GM18508 (cell line): ENCODE measurements around the gene RTN4RL1.

Experiments
- ATAC-seq: cut with Tn5 transposase; IDR thresholded peaks from one replicate; pipeline ENCODE4 v1.9.1; 2021; ENCODE audit warnings: moderate number of reproducible peaks; ENCODE audit not compliant: insufficient read depth, unreplicated experiment

RTN4RL1 gene

GRCh38 chr17:2060385-2060658 lies 35.2 kb upstream of the RTN4RL1 start:
- ATAC-seq = no peak

DNA sequence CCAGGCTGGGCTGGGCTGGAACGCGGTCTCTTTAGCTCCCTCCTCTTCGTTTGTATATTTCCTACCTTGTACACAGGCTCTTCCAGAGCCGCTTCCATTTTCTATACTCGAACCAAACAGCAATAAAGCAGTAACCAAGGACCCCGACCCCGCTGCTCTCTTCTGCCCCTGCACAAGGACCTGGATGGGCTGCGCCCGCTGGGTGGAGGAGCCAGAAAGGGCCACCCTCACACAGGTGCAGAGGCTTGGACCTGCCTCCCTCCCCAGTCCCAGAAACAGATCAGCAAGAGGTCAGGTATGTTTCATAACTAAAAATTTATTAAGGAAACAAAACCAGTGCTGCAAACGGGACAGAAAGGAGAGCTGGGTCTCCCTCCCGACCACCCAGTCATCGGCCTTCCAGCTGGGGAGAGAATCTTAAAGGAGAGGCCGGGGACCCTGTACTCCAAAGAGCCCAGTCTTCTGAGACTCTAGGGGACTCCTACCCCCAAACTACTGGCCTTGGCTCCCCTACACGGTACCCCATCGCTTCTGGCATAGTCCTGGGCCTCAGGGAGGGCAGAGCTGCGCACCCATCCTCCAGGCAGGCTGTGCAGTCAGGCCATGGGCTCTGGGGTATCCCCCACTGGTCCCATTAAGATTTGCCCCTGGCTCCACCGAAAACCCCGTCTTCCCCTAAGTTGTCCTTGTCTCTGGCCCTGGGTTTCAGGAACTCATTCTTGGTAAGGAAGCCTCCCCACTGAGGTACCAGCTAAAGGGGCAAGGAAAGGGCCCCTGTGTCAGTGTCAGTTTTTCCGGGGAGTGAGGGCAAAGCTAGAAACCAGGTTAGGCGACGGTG lies 34.6 kb upstream of the RTN4RL1 start:
- no peak for ATAC-seq

DNA sequence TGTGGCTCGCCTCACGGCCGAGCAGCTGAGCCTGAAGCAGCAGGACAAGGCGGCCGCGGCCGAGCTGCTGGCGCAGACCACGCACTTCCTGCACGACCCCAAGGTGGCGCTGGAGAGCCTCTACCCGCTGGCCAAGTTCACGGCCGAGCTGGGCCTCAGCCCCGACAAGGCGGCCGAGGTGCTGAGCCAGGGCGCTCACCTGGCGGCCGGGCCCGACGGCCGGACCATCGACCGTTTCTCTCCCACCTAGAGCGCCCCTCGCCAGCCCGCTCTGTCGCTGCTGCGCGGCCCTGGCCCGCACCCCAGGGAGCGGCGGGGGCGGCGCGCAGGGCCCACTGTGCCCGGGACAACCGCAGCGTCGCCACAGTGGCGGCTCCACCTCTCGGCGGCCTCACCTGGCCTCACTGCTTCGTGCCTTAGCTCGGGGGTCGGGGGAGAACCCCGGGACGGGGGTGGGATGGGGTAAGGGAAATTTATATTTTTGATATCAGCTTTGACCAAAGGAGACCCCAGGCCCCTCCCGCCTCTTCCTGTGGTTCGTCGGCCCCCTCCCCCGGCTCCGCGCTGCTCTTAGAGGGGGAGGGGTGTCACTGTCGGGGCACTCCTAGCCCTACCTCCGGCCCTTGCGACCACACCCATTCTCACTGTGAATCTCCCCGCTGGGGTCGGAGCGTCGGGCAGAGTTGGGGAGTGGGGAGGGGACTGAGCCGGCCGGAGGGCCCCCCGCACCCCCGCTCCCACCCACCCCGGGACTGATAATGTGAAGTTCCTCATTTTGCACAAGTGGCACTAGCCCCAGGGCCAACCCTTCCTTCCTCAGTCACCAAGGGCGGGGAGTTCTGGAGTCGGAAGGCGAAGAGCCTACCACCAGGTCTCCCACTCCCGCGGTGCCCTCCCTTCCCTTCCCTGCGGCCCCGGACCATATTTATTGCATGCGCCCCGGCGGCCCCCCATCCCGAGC lies 33.7 kb upstream of the RTN4RL1 start:
- ATAC-seq = no peak

- no peak for ATAC-seq
Observed at GRCh38 chr17:2057760-2058585, 32.8 kb upstream of the RTN4RL1 start.

DNA sequence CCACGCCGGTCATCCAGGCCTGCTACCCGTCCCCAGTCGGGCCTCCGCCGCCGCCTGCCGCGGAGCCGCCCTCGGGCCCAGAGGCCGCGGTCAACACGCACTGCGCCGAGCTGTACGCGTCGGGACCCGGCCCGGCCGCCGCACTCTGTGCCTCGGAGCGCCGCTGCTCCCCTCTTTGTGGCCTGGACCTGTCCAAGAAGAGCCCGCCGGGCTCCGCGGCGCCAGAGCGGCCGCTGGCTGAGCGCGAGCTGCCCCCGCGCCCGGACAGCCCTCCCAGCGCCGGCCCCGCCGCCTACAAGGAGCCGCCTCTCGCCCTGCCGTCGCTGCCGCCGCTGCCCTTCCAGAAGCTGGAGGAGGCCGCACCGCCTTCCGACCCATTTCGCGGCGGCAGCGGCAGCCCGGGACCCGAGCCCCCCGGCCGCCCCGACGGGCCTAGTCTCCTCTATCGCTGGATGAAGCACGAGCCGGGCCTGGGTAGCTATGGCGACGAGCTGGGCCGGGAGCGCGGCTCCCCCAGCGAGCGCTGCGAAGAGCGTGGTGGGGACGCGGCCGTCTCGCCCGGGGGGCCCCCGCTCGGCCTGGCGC lies 32.1 kb upstream of the RTN4RL1 start:
- no peak for ATAC-seq

DNA sequence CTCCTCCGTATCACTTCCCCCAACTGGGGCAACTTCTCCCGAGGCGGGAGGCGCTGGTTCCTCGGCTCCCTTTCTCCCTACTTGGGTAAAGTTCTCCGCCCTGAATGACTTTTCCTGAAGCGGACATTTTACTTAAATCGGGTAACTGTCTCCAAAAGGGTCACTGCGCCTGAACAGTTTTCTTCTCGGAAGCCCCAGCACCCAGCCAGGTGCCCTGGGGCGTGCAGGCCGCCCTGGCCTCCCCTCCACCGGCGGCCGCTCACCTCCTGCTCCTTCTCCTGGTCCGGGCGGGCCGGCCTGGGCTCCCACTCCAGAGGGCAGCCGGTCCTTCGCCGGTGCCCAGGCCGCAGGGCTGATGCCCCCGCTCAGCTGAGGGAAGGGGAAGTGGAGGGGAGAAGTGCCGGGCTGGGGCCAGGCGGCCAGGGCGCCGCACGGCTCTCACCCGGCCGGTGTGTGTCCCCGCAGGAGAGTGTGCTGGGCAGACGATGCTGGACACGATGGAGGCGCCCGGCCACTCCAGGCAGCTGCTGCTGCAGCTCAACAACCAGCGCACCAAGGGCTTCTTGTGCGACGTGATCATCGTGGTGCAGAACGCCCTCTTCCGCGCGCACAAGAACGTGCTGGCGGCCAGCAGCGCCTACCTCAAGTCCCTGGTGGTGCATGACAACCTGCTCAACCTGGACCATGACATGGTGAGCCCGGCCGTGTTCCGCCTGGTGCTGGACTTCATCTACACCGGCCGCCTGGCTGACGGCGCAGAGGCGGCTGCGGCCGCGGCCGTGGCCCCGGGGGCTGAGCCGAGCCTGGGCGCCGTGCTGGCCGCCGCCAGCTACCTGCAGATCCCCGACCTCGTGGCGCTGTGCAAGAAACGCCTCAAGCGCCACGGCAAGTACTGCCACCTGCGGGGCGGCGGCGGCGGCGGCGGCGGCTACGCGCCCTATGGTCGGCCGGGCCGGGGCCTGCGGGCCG lies 31.4 kb upstream of the RTN4RL1 start:
- ATAC-seq = no peak

DNA sequence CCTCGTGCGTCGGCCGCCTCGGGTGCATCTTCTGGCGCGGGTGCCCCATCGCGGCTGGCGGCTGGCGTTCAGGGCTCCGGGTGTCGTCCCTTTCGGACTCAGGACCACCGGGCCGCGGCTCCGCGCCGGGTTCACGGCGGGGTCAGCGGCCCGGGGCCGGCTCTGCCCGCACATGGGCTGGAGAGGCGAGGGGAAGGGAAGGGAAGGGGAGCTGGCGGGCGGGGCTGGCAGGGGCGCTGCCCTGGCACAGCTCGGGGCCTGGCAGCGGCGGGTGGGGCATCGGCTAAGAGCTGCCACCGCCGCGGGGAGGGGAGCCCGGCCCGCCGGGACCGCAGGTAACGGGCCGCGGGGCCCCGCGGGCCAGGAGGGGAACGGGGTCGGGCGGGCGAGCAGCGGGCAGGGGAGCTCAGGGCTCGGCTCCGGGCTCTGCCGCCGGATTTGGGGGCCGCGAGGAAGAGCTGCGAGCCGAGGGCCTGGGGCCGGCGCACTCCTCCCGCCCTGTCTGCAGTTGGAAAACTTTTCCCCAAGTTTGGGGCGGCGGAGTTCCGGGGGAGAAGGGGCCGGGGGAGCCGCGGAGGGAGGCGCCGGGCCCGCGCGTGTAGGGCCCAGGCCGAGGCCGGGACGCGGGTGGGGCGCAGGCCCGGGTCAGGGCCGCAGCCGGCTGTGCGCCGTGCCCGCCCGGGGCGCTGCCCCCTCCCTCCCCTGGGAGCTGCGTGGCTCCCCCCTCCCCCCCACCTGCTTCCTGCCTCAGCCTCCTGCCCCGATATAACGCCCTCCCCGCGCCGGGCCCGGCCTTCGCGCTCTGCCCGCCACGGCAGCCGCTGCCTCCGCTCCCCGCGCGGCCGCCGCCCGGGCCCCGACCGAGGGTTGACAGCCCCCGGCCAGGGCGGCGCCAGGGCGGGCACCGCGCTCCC lies 30.4 kb upstream of the RTN4RL1 start:
- no peak for ATAC-seq

DNA sequence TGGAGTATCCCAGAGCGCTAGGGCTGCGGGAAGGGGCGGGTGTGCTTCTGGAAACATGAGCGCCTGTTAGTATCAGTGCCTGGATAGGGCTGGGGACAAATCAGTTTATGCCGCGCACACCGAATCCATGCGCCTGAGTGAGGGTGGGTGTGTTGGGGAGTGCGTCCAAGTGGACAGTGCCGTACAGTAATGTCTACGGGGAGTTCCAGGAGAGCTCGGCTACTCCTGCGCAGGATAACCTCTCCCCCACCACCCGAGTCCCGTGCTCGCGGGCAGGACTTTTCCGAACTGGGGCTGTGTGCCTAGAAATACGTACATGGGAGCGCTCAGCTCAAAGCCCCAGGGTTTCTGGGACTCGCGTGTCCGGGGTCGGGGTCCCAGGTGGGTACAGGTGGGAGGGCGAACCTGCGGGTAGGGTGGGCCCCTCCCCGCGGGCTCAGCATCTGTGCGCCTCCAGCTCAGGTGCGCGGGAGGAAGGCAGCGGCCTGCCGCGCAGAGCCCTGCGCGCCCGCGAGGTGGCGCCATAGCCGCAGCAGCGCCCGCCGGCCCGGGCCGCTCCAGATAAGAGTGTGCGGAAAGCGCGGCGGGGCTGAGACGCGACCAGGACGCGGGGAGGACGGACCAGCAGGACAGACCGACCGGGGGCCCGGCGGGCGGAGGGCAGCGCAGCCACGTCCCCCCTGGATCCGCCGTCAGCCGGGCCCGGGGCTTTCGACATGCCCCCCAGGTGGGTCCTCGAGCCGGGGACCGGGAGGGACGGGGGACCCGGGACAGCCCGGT lies 29.6 kb upstream of the RTN4RL1 start, which contains the start of gene HIC1:
Gene HIC1, plus strand, starts transcription at position 592 of the 780 bp plus-strand sequence. CDS start 1,588 bp downstream, outside the sequence.
- ATAC-seq = no peak

GRCh38 chr17:2054262-2054511 lies 29.1 kb upstream of the RTN4RL1 start:
- ATAC-seq = no peak

DNA sequence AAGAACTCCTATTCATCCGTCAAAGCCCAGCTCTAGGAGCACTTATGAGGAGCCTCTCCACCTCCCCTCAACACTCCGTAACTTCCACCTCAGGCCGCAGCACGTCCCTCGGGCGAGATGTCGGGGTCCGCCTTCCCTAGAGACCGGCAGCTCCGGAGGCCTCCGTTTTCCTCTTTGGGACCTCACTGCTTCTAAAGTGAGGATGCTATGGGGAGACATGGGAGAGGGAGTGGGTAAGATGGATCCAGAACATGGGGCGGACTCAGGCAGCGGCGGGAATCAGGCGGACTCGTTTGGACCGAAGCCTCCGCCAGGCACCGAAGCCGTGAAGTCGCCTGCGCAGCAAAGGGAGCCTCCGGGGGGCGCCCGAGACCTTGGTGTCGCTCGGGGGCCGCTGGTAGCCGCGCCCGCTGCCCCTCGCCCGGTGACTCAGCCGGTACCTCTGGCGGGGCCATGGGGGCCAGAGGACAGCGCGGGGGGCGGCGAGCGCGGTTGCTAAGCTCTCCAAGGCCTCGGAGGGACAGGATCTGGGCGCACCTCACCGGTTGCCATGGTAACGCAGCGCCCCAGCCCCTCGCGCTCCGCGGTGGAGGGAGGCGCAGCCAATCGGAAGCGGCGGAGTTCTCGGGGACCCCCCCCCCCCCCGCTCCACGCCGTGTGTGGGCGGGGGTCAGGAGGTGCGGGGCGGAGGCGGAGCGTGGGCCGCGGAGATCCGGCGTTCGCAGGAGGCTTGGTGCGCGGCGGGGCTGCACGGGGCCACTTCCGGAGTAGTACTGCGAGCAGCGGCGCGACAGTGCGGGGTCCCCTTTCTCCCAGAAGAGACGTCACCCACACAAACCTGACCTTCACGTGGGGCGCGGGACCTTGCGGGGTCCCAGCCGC lies 28.5 kb upstream of the RTN4RL1 start:
- ATAC-seq = no peak

- no peak for ATAC-seq
Observed at GRCh38 chr17:2051933-2052559, 26.9 kb upstream of the RTN4RL1 start.

DNA sequence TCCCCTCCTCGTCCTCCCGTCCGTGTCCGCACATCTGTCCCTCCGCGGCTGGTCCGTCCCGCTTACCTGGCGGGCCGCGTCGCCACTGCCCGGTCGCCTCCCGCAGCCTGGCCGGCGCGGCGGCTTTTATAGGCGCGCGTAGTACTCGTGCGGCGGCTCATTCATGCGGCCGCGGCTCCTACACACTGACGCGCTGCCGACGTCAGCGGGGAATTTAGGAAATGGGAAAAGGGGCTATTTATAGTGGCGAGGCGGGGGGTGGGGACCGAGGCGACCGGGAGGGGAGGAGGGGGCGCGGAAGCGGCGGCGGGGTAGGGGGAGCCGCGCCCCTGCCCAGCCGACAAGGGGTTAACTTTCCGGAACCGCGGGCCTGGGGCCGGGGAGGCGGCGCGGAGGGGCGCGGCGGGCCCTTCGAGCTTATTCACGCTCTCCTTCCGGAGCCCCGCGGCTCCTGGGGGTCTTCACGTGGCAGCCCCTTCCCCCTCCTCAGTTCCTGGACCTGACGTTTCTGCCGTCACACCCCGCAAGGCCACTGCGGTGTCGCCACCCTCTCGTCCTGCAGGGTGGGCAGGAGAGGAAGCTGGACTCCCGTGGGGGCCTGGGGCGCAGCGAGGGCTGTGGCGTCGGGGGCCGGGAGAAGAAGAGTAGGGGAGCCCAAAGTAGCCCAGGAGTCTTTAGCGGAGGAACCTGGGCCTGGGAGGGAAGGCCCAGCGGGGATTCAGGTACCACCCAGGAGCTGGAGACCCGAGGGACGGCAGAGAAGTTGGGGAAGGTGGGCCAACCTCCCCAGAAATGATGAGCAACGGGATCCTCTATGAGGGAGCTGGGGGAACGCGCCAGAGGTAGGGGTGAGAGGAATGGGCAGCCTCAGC lies 26.2 kb upstream of the RTN4RL1 start:
- ATAC-seq = no peak

GRCh38 chr17:2050300-2051060 lies 25.3 kb upstream of the RTN4RL1 start:
- ATAC-seq = no peak
